Heart right ventricle (tissue), 16 donors: Measurements from ENCODE around the gene DDRGK1. TPM values are rescaled to one million over a fixed set of nuclear protein-coding genes. Genes with fewer than 3 reads are reported as not detected.
A peak's percentile ranks its signal among the peaks of the same experiment; 100 is the strongest.

ENCODE experiments used
- ATAC-seq, 8 donors: fragments of 200-7000 bp; cut with Tn5 transposase; one replicate each; pipeline ENCODE4 v1.9.1; 2020; ENCODE audit warnings: mild to moderate bottlenecking in 8 of 8, moderate library complexity in 8 of 8, moderate number of reproducible peaks in 1 of 8
- DNase-seq, 2 donors: peaks; one replicate each; pipeline ENCODE4 v3.0.0-alpha.2; 2020
- H3K27ac ChIP-seq, 10 donors: fragments of 200-600 bp; sonication (generic) in 2 of 10; one replicate each; pipeline versions ENCODE4 v1.5.0 to v1.8.0; 2020 to 2022; ENCODE audit warnings: mild to moderate bottlenecking in 3 of 10
- H3K27me3 ChIP-seq, 7 donors: fragments of 200-600 bp; one replicate each; pipeline ENCODE4 v1.8.0; 2021 to 2022; ENCODE audit warnings: mild to moderate bottlenecking in 2 of 7
- H3K36me3 ChIP-seq, 9 donors: fragments of 200-600 bp; sonication (generic) in 1 of 9; one replicate each; pipeline versions ENCODE4 v1.5.0 to v1.8.0; 2020 to 2022; ENCODE audit warnings: mild to moderate bottlenecking in 2 of 9
- H3K4me1 ChIP-seq, 9 donors: fragments of 200-600 bp; sonication (generic) in 1 of 9; one replicate each; pipeline versions ENCODE4 v1.5.0 to v1.8.0; 2020 to 2022; ENCODE audit warnings: mild to moderate bottlenecking in 4 of 9
- H3K4me3 ChIP-seq, 10 donors: fragments of 200-600 bp; sonication (generic) in 2 of 10; one replicate each; pipeline versions ENCODE4 v1.5.0 to v1.8.0; 2020 to 2022; ENCODE audit warnings: mild to moderate bottlenecking in 7 of 10, moderate library complexity in 2 of 10
- H3K9me3 ChIP-seq, 11 donors: fragments of 200-600 bp in 10 of 11; sonication (generic) in 2 of 11; one replicate each; pipeline versions ENCODE4 v1.5.0 to v1.8.0; 2013 to 2022; ENCODE audit warnings: mild to moderate bottlenecking in 2 of 11, control low read depth in 1 of 11, moderate library complexity in 1 of 11
- CTCF ChIP-seq, 9 donors: fragments of 200-600 bp; sonication (generic) in 2 of 9; IDR thresholded peaks; one replicate each; pipeline versions ENCODE4 v1.5.0 to v1.8.0; 2021 to 2022; ENCODE audit warnings: antibody characterized with exemption in 9 of 9, mild to moderate bottlenecking in 5 of 9, moderate library complexity in 1 of 9
- WGBS, 2 donors: extraction: QIAGEN DNeasy Blood & Tissue Kit; methylation state at CpG; one replicate each; pipeline ENCODE4 v1.1.7; 2013; ENCODE audit warnings: inconsistent platforms in 1 of 2; 5-methylcytosine and 5-hydroxymethylcytosine counted together
- intact Hi-C, 10 donors: fragments of 100-400 bp; cut with DNase I; formaldehyde crosslinking; loops; one replicate each; pipeline versions ENCODE4 v1.11.1 to v1.14.2; 2022
- polyA plus RNA-seq, 2 donors: library from polyadenylated mRNA; stranded (reverse); fragments of 200-250 nt; gene quantifications; one replicate each; pipeline ENCODE4 v1.2.3, GENCODE V29; 2013
- total RNA-seq, 10 donors: library from RNA; stranded (reverse); fragmentation: NEBNext Ultra II Directional in 3 of 10; extraction: Animal tissue kit (Norgen Biotek cat#: 25700) in 3 of 10; gene quantifications; one replicate each; pipeline versions ENCODE4 v1.2.1 to v1.2.4, GENCODE V29; 2021 to 2023
- donor health status: Arrhythmogenic right ventricular cardiomyopathy.
- donor health status: ischemic (EF 13 %, LVEDD 7.1; RV severe dilation, severe dysfunction).
- donor health status: healthy with polysubstance abuse.
- donor health status: DM: no; HTN: yes; CAD: no.
- donor health status: DM: no; HTN: no; CAD: no.
- donor health status: ischemic (EF 25% LVEDD 6.9; RV normal size, moderate dysfunction).
- donor health status: ischemic (EF 25% LVEDD 5.7; RV mildly dilated, moderate dysfunction).
- donor health status: healthy.
- donor health status: DM: yes; HTN: yes; CAD: no.
- donor health status: Ischemic cardiomyopathy.
- donor health status: ischemic (EF 35%, LVEDD 5.7; RV mildly dilated, moderate dysfunction).
- donor health status: nonischemic (EF 11% LVEDD 7.7; RV severe dilation, severe dysfunction).
- donor health status: DM: yes; HTN: yes; CAD: no.
- donor health status: PGD.
- donor health status: ischemic (EF 29% LVEDD 5.4; RV normal size, mild dysfunction).
- donor health status: nonischemic (EF 23%, LVEDD 6.1; RV moderate dilation, normal function).

The DDRGK1 gene
- total and polyA plus RNA-seq, 12 donors, result 25.2 to 77.1 (median 30.9) TPM

DNA sequence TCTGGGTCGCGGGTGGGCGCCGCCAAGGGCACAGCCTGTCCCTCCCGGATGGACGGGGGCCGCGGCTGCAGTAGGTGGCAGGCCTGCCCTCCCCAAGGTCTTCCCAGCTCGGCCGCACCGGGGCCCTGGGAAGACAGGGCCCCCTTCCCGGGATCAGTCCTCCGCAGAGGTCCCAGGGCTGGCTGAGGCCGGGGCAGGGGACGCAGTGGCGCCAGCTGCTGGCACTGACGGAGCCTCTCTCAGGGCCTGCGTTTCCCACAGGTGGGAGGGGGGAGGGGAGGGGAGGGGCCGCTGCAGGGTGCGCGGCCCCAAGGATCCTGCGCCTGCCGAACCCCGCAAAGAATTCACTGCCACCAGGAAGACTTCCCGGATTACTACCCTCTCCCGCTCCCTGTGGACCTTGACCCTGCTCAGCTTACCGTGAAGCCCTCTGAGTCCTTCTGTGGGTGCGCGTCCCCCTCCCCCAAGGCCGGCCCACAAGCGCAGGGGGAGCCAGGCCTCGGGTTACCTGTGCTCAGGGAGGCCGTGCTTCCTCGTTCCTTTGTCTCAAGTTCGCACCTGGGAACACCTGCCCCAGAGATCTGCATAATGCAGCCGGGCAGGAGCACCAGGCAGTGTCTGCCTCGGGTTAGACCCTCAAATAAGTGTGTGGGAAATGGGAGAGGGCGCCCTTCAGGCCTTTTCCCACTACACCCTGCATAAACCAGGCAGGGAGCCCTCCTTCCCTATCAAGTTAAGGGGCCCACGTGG, 36.2 kb downstream of the DDRGK1 start:
- TF ChIP-seq CTCF (IDR thresholded peaks at IDR 0.05), result peak in 2 of 9 donors; percentile 18 to 23
- Histone ChIP-seq H3K27me3 (peaks cover 0 to 43% (median 0%) of the 10 kb centered on the region in 7 donors), H3K27ac (peak overlapping the region in 1 of 10 donors; percentile 39), H3K9me3 (no peaks in the 10 kb centered on the region), H3K36me3 (no peaks in the 10 kb centered on the region), H3K4me3 (peak overlapping the region in 9 of 10 donors; percentile 14 to 45 (median 25)), H3K4me1 (peaks cover 6 to 27% (median 19%) of the 10 kb centered on the region in 9 donors)
- WGBS, 2 donors, result 40 to 47% methylated on average over 35 to 39 of the region's 39 CpGs
- peak in 4 of 8 donors; percentile 28 to 38 (median 32) for ATAC-seq
- DNase-seq, result peak in 1 of 2 donors; percentile 52
- intact Hi-C loops, result no loop called here

DNA sequence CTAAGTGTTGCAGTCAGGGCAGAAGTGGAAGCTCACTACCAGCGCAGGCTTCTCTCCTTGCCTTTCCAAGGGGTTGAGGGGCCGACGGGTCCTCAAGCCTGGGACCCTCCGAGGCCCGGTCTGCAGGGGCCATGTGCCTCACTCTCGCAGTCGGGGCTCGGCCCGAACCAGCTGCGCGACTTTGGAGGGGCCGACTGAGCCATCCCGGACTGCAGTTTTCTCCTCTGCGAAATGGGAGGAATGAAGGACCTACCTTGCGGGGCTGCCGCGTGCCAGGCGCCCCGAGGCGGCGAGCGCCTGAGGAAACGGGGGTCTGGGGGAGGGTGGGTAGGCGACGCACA, 36.8 kb downstream of the DDRGK1 start:
- Histone ChIP-seq H3K4me3 (peak overlapping the region in 9 of 10 donors; percentile 14 to 45 (median 25)), H3K9me3 (no peaks in the 10 kb centered on the region), H3K27ac (peak overlapping the region in 1 of 10 donors; percentile 39), H3K4me1 (peaks cover 3 to 23% (median 15%) of the 10 kb centered on the region in 9 donors), H3K27me3 (peaks cover 0 to 37% (median 0%) of the 10 kb centered on the region in 7 donors), H3K36me3 (no peaks in the 10 kb centered on the region)
- no peak for DNase-seq
- TF ChIP-seq CTCF (IDR thresholded peaks at IDR 0.05), result no peak
- intact Hi-C loops, result no loop called here
- no peak for ATAC-seq
- WGBS, 2 donors, result 48 to 60% methylated on average over 25 of the region's 25 CpGs

DNA sequence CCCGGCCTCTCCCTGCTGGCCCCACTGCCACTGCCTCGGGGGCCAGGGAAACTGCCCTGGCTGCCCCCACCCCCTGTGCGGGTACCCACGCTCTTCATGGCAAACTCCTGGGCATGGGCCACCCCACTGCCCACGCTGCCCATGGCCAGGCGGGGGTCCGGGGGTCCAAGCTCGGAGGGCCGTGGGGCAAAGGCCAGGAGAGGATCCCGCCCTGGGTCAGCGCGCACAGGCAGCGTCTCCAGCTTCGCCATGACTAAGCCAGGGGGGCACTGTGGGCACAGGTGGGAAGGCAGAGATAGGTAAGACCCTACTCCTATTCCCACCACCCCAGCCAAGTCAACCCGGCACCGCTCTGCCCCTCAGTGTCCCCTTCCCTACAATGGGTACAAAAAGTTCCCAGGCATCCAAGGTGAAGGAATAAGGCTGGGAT, 37.6 kb downstream of the DDRGK1 start:
- TF ChIP-seq CTCF (IDR thresholded peaks at IDR 0.05), result no peak
- ATAC-seq (no peak), DNase-seq (no peak)
- Histone ChIP-seq H3K9me3 (no peaks in the 10 kb centered on the region), H3K36me3 (no peaks in the 10 kb centered on the region), H3K4me3 (no peak overlapping the region), H3K27me3 (peaks cover 0 to 30% (median 0%) of the 10 kb centered on the region in 7 donors), H3K4me1 (peaks cover 0 to 17% (median 10%) of the 10 kb centered on the region in 9 donors), H3K27ac (no peak overlapping the region)
- WGBS, 2 donors, result 99% methylated on average over 16 of the region's 16 CpGs
- intact Hi-C loops, result no loop called here

- peaks cover 0 to 26% (median 0%) of the 10 kb centered on the region in 7 donors for H3K27me3 ChIP-seq
- H3K4me3 ChIP-seq, result no peak overlapping the region
- intact Hi-C loops, result no loop called here
- no peak overlapping the region for H3K27ac ChIP-seq
- H3K36me3 ChIP-seq, result no peaks in the 10 kb centered on the region
- TF ChIP-seq CTCF (IDR thresholded peaks at IDR 0.05), result no peak
- peaks cover 0 to 17% (median 10%) of the 10 kb centered on the region in 9 donors for H3K4me1 ChIP-seq
- ATAC-seq (no peak), DNase-seq (no peak)
- H3K9me3 ChIP-seq, result no peaks in the 10 kb centered on the region
- 93 to 94% methylated on average over 13 of the region's 13 CpGs for whole genome bisulfite sequencing, 2 donors
These were observed 38.1 kb downstream of the DDRGK1 start for GRCh38 chr20:3166338-3166912.
